Sigmoid colon (tissue), 3 donors: ENCODE measurements around the gene DPPA5.
"Not testable (repeated sequence)": the region's sequence is repeated elsewhere in the genome, so short reads cannot be mapped to it uniquely, and the experiment has no call there.

Source experiments
- POLR2A ChIP-seq, 2 donors: fragments of 450-650 bp; IDR thresholded peaks; one replicate each; pipeline ENCODE4 v1.6.1; 2016; ENCODE audit warnings: antibody characterized with exemption in 2 of 2, mild to moderate bottlenecking in 2 of 2, moderate library complexity in 2 of 2
- TF ChIP-seq, protein P1 (sequence below), 4 experiments: fragments of 450-650 bp in 3 of 4; fragments of 200-600 bp in 1 of 4; IDR thresholded peaks; one replicate each; pipeline ENCODE4 v1.5.1; 2016 to 2019; ENCODE audit warnings: antibody characterized with exemption in 4 of 4, mild to moderate bottlenecking in 3 of 4, moderate library complexity in 2 of 4

DNA sequence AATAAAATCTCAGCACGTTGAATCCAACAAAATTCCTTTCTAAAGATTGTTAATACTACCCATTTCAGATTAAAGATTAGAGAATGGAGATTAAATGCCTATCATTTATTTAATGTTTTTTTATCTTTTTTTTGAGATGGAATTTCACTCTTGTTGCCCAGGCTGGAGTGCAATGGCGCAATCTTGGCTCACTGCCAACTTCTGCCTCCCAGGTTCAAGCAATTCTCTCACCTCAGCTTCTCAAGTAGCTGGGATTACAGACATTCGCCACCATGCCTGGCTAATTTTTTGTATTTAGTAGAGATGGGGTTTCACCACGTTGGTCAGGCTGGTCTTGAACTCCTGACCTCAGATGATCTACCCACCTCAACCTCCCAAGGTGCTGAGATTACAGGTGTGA lies 38.1 kb upstream of the DPPA5 start:
- not testable (repeated sequence) for TF ChIP-seq POLR2A (IDR thresholded peaks at IDR 0.05)
- TF ChIP-seq, protein P1, sequence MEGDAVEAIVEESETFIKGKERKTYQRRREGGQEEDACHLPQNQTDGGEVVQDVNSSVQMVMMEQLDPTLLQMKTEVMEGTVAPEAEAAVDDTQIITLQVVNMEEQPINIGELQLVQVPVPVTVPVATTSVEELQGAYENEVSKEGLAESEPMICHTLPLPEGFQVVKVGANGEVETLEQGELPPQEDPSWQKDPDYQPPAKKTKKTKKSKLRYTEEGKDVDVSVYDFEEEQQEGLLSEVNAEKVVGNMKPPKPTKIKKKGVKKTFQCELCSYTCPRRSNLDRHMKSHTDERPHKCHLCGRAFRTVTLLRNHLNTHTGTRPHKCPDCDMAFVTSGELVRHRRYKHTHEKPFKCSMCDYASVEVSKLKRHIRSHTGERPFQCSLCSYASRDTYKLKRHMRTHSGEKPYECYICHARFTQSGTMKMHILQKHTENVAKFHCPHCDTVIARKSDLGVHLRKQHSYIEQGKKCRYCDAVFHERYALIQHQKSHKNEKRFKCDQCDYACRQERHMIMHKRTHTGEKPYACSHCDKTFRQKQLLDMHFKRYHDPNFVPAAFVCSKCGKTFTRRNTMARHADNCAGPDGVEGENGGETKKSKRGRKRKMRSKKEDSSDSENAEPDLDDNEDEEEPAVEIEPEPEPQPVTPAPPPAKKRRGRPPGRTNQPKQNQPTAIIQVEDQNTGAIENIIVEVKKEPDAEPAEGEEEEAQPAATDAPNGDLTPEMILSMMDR (IDR thresholded peaks at IDR 0.05): not testable (repeated sequence)
